Measurements from ENCODE around the gene TMEM132E. TPM values are rescaled to one million over a fixed set of nuclear protein-coding genes. Genes with fewer than 3 reads are reported as not detected.

TMEM132E gene
- total and polyA plus RNA-seq, 2 of the 8 experiments (the other 6 are each of a cell fraction or from before 2014, with no cell fraction given) = 0.45 to 0.60 TPM

DNA sequence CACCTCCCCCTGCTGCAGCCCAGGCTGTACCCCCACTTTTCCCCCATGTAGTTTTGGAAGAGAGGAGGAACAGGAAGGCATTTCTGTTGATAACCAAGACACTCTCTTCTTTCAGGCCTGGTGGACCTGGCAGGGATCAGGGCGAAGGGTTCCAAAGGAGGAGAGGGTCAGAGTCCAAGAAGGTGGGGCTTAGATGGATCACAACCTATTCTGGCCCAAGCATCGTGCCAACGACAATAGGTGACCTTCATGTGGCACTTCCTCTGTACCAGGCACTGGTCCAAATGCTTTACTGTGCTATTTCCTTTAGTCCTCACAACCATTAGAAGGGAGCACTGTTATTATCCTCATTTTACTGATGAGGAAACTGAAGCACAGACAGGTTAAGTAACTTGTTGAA is 84.3 kb downstream of the TMEM132E start:
- Histone ChIP-seq H4K20me1 (replicated peaks in 1 of 2; ENCODE audit: control insufficient read depth in 1 of 2, insufficient read depth in 2 of 2, low read length in 2 of 2) (no peaks in the 10 kb centered on the region), H2BK5ac (ENCODE audit: low read depth, low read length) (no peak overlapping the region), H3K4me2 (ENCODE audit: insufficient read depth in 1 of 2, low read depth in 2 of 2, low read length in 2 of 2) (no peak overlapping the region), H3K56ac (replicated peaks; ENCODE audit: insufficient read length, low read depth, low read length) (no peak overlapping the region), H3K4me3 (ENCODE audit: extremely low read depth in 1 of 4, insufficient read depth in 2 of 4, low read depth in 3 of 4, low read length in 4 of 4) (no peak overlapping the region), H3K9ac (replicated peaks in 1 of 4; ENCODE audit: extremely low read depth in 1 of 4, low read depth in 3 of 4, low read length in 3 of 4) (no peak overlapping the region), H3K14ac (ENCODE audit: insufficient read length) (no peak overlapping the region), H2AFZ (ENCODE audit: low read length) (no peak overlapping the region), H4K8ac (ENCODE audit: extremely low read depth, insufficient read depth, low read length) (no peak overlapping the region), H2AK5ac (ENCODE audit: low read depth, low read length) (no peak overlapping the region; the same call in 1 of the 2 replicates), H3K4ac (replicated peaks; ENCODE audit: insufficient read length, low read depth, low read length) (peak overlapping the region; percentile 32), H3K79me2 (ENCODE audit: control insufficient read depth in 1 of 2, insufficient read depth in 2 of 2, low read length in 2 of 2) (no peaks in the 10 kb centered on the region), H2BK15ac (ENCODE audit: low read length) (no peak overlapping the region; the same call in 1 of the 2 replicates), H3K23ac (ENCODE audit: insufficient read length) (no peak overlapping the region), H3K27ac (ENCODE audit: low read depth, low read length) (no peak overlapping the region), H4K5ac (ENCODE audit: insufficient read length, low read depth, low read length) (no peak overlapping the region), H4K91ac (replicated peaks; ENCODE audit: insufficient read length, low read length) (no peak overlapping the region), H3K36me3 (ENCODE audit: control insufficient read depth in 2 of 4, insufficient read depth in 4 of 4, low read length in 3 of 4) (no peaks in the 10 kb centered on the region), H3K4me1 (replicated peaks in 1 of 4; ENCODE audit: control insufficient read depth in 3 of 4, insufficient read depth in 4 of 4, low read length in 3 of 4) (peaks cover 7 to 17% (median 12%) of the 10 kb centered on the region in 4 experiments), H3K27me3 (replicated peaks in 1 of 4; ENCODE audit: control insufficient read depth in 3 of 4, extremely low read depth in 1 of 4, insufficient read depth in 3 of 4, low read length in 3 of 4) (no peaks in the 10 kb centered on the region; a peak in 1 of 7 replicates), H2BK20ac (ENCODE audit: low read length) (no peak overlapping the region), H3K18ac (ENCODE audit: extremely low read depth, low read length) (no peak overlapping the region), H3K23me2 (ENCODE audit: low read depth, low read length) (peaks cover 4% of the 10 kb centered on the region; the same call in 1 of the 2 replicates), H2BK120ac (replicated peaks; ENCODE audit: low read depth, low read length) (no peak overlapping the region), H3K9me3 (ENCODE audit: insufficient read depth in 2 of 2, low read depth in 1 of 2, low read length in 1 of 2) (no peaks in the 10 kb centered on the region), H2BK12ac (ENCODE audit: low read depth, low read length) (peak overlapping the region; percentile 23; the same call in 1 of the 2 replicates), H3K79me1 (ENCODE audit: low read depth, low read length) (no peaks in the 10 kb centered on the region)
- no peak for FAIRE-seq
- TF ChIP-seq PHF8 (conservative IDR thresholded peaks at IDR 0.05; ENCODE audit: low read depth, low read length) (no peak), SUZ12 (IDR thresholded peaks at IDR 0.05; ENCODE audit: low read length) (no peak)
- no peak for DNase-seq (ENCODE audit: low read depth in 1 of 2, low spot score in 2 of 2)
- POLR2A ChIA-PET (ENCODE audit: partially characterized antibody) = interaction anchor here (0.6 to 1.2 kb wide), 2 partner anchors 110 to 1971 kb away, joined by 3 read pairs; no protein-coding TSS in a partner anchor
- CTCF ChIA-PET (ENCODE audit: partially characterized antibody) = no interaction called here
- WGBS, 2 experiments (ENCODE audit: extremely low coverage in 1 of 2, insufficient coverage in 1 of 2, insufficient read length in 1 of 2, insufficient replicate concordance in 2 of 2, low coverage in 1 of 2, low lambda C conversion rate in 2 of 2, missing lambda C conversion rate in 1 of 2) = 90% methylated on average over 3 of the region's 3 CpGs; no CpG with 5 or more reads in 1 of the 2 experiments

Data from H1 (cell line).